Mucosa of stomach (tissue), 1 donor: Measurements from ENCODE around the gene LIMS1.

Experiments used
- H3K27me3 ChIP-seq: one replicate; pipeline ENCODE4 v1.7.0; 2013; ENCODE audit warnings: mild to moderate bottlenecking, low read length; ENCODE audit not compliant: control insufficient read depth, insufficient read depth
- H3K36me3 ChIP-seq: one replicate; pipeline ENCODE4 v1.7.0; 2013; ENCODE audit warnings: low read length; ENCODE audit not compliant: control insufficient read depth, insufficient read depth
- H3K4me1 ChIP-seq: one replicate; pipeline ENCODE4 v1.7.0; 2013; ENCODE audit warnings: mild to moderate bottlenecking, low read length; ENCODE audit not compliant: control insufficient read depth, insufficient read depth
- H3K4me3 ChIP-seq: one replicate; pipeline ENCODE4 v1.7.0; 2013; ENCODE audit warnings: low read length
- H3K9ac ChIP-seq: one replicate; pipeline ENCODE4 v1.7.0; 2013; ENCODE audit warnings: mild to moderate bottlenecking, low read length, moderate library complexity
- H3K9me3 ChIP-seq: one replicate; pipeline ENCODE4 v1.7.0; 2013; ENCODE audit warnings: mild to moderate bottlenecking, low read length, moderate library complexity; ENCODE audit not compliant: control insufficient read depth
- donor health status: Pancreatic carcinoma.

LIMS1 gene

GRCh38 chr2:108534584-108535356, 500 bp downstream of the LIMS1 start:
- H3K9ac ChIP-seq, result peak overlapping the region; percentile 69
- peaks cover 6% of the 10 kb centered on the region for H3K4me1 ChIP-seq
- no peaks in the 10 kb centered on the region for H3K27me3 ChIP-seq
- no peaks in the 10 kb centered on the region for H3K9me3 ChIP-seq
- no peaks in the 10 kb centered on the region for H3K36me3 ChIP-seq
- peak overlapping the region; percentile 34 for H3K4me3 ChIP-seq

- H3K36me3 ChIP-seq, result no peaks in the 10 kb centered on the region
- no peaks in the 10 kb centered on the region for H3K9me3 ChIP-seq
- peaks cover 6% of the 10 kb centered on the region for H3K4me1 ChIP-seq
- no peaks in the 10 kb centered on the region for H3K27me3 ChIP-seq
- H3K4me3 ChIP-seq, result peak overlapping the region; percentile 34
- H3K9ac ChIP-seq, result peak overlapping the region; percentile 69
Observed at GRCh38 chr2:108535357-108535631, 1.0 kb downstream of the LIMS1 start.

- Histone ChIP-seq H3K4me3 (no peak overlapping the region), H3K9me3 (no peaks in the 10 kb centered on the region), H3K36me3 (no peaks in the 10 kb centered on the region), H3K4me1 (peaks cover 6% of the 10 kb centered on the region), H3K27me3 (no peaks in the 10 kb centered on the region), H3K9ac (no peak overlapping the region)
Observed at GRCh38 chr2:108536133-108536780, 2.0 kb downstream of the LIMS1 start.

GRCh38 chr2:108536911-108537310, 2.6 kb downstream of the LIMS1 start:
- Histone ChIP-seq H3K4me1 (peaks cover 6% of the 10 kb centered on the region), H3K9me3 (no peaks in the 10 kb centered on the region), H3K4me3 (no peak overlapping the region), H3K9ac (no peak overlapping the region), H3K36me3 (no peaks in the 10 kb centered on the region), H3K27me3 (no peaks in the 10 kb centered on the region)

- H3K4me3 ChIP-seq, result no peak overlapping the region
- peaks cover 6% of the 10 kb centered on the region for H3K4me1 ChIP-seq
- H3K9ac ChIP-seq, result no peak overlapping the region
Observed at GRCh38 chr2:108538000-108538625, 3.8 kb downstream of the LIMS1 start.

GRCh38 chr2:108541451-108541850, 7.2 kb downstream of the LIMS1 start:
- Histone ChIP-seq H3K27me3 (no peaks in the 10 kb centered on the region), H3K36me3 (no peaks in the 10 kb centered on the region), H3K9me3 (no peaks in the 10 kb centered on the region), H3K4me3 (no peak overlapping the region), H3K4me1 (peaks cover 3% of the 10 kb centered on the region), H3K9ac (no peak overlapping the region)

More at GRCh38 chr2:108538000-108538625, 3.8 kb downstream of the LIMS1 start:
- no peaks in the 10 kb centered on the region for H3K9me3 ChIP-seq
- no peaks in the 10 kb centered on the region for H3K27me3 ChIP-seq
- H3K36me3 ChIP-seq, result no peaks in the 10 kb centered on the region

GRCh38 chr2:108542071-108542470, 7.8 kb downstream of the LIMS1 start:
- H3K9me3 ChIP-seq, result no peaks in the 10 kb centered on the region
- H3K9ac ChIP-seq, result no peak overlapping the region
- H3K4me1 ChIP-seq, result no peaks in the 10 kb centered on the region
- no peak overlapping the region for H3K4me3 ChIP-seq
- H3K36me3 ChIP-seq, result no peaks in the 10 kb centered on the region
- H3K27me3 ChIP-seq, result no peaks in the 10 kb centered on the region

GRCh38 chr2:108547606-108548005, 13.3 kb downstream of the LIMS1 start:
- Histone ChIP-seq H3K9ac (no peak overlapping the region), H3K9me3 (no peaks in the 10 kb centered on the region), H3K27me3 (no peaks in the 10 kb centered on the region), H3K36me3 (no peaks in the 10 kb centered on the region), H3K4me1 (no peaks in the 10 kb centered on the region), H3K4me3 (no peak overlapping the region)

GRCh38 chr2:108548208-108549003, 14.1 kb downstream of the LIMS1 start:
- H3K4me3 ChIP-seq, result no peak overlapping the region
- H3K9ac ChIP-seq, result no peak overlapping the region
- no peaks in the 10 kb centered on the region for H3K4me1 ChIP-seq
- no peaks in the 10 kb centered on the region for H3K36me3 ChIP-seq
- H3K9me3 ChIP-seq, result no peaks in the 10 kb centered on the region
- no peaks in the 10 kb centered on the region for H3K27me3 ChIP-seq

- Histone ChIP-seq H3K9me3 (no peaks in the 10 kb centered on the region), H3K4me3 (no peak overlapping the region), H3K27me3 (no peaks in the 10 kb centered on the region), H3K9ac (no peak overlapping the region), H3K4me1 (no peaks in the 10 kb centered on the region), H3K36me3 (no peaks in the 10 kb centered on the region)
Observed at GRCh38 chr2:108552566-108552965, 18.3 kb downstream of the LIMS1 start.

- H3K4me1 ChIP-seq, result no peaks in the 10 kb centered on the region
- no peaks in the 10 kb centered on the region for H3K36me3 ChIP-seq
- no peak overlapping the region for H3K9ac ChIP-seq
- no peaks in the 10 kb centered on the region for H3K27me3 ChIP-seq
- H3K9me3 ChIP-seq, result no peaks in the 10 kb centered on the region
- H3K4me3 ChIP-seq, result no peak overlapping the region
Observed at GRCh38 chr2:108553209-108553919, 19.1 kb downstream of the LIMS1 start.
